SU-DHL-6 (cell line): ENCODE results near the gene LKAAEAR1.

ENCODE experiments used
- H2AFZ ChIP-seq: fragments of 200-600 bp; sonication (generic); 2 replicates; pipeline ENCODE4 v1.6.1; 2014; ENCODE audit warnings: low read depth, mild to moderate bottlenecking, moderate library complexity, mixed read lengths, antibody characterized with exemption, low read length; ENCODE audit not compliant: severe bottlenecking
- H3F3A ChIP-seq: fragments of 200-600 bp; shearing (Covaris generic); 2 replicates; pipeline ENCODE4 v1.6.0; 2016; ENCODE audit warnings: antibody characterized with exemption, mild to moderate bottlenecking; ENCODE audit not compliant: insufficient read depth
- H3K27ac ChIP-seq: fragments of 200-600 bp; sonication (generic); 2 replicates; pipeline ENCODE4 v1.5.1; 2016; ENCODE audit warnings: low read depth, mild to moderate bottlenecking, low read length, moderate library complexity, mixed read lengths
- H3K27me3 ChIP-seq: fragments of 200-600 bp; sonication (generic), shearing (Covaris generic); 2 replicates; pipeline ENCODE4 v1.6.0; 2014; ENCODE audit warnings: mild to moderate bottlenecking, low read length
- H3K36me3 ChIP-seq: fragments of 200-600 bp; sonication (generic); 2 replicates; pipeline ENCODE4 v1.6.1; 2014; ENCODE audit warnings: mild to moderate bottlenecking, low read length, mixed read lengths
- H3K4me2 ChIP-seq: fragments of 300-600, 200-600 bp; shearing (Covaris generic), sonication (generic); 2 replicates; pipeline ENCODE4 v1.6.0; 2014; ENCODE audit warnings: low read length, low read depth, mild to moderate bottlenecking; ENCODE audit not compliant: poor library complexity, severe bottlenecking
- H3K4me3 ChIP-seq: fragments of 200-600 bp; sonication (generic); 2 replicates; pipeline ENCODE4 v1.5.1; 2014; ENCODE audit warnings: antibody characterized with exemption, low read length, mild to moderate bottlenecking, mixed read lengths; ENCODE audit not compliant: insufficient read depth, poor library complexity, severe bottlenecking
- H3K79me2 ChIP-seq: fragments of 200-600 bp; sonication (generic); 2 replicates; pipeline ENCODE4 v1.6.1; 2014; ENCODE audit warnings: mild to moderate bottlenecking, low read length, moderate library complexity; ENCODE audit not compliant: insufficient read depth
- H3K9ac ChIP-seq: fragments of 200-600 bp; sonication (generic); 2 replicates; pipeline ENCODE4 v1.7.0; 2014; ENCODE audit warnings: mild to moderate bottlenecking, low read length
- H3K9me2 ChIP-seq: fragments of 200-600 bp; sonication (generic); replicated peaks from 2 replicates; pipeline ENCODE4 v1.6.1; 2014; ENCODE audit warnings: low read length; ENCODE audit not compliant: insufficient read depth
- H3K9me3 ChIP-seq: fragments of 200-600 bp; sonication (generic); 2 replicates; pipeline ENCODE4 v1.6.1; 2014; ENCODE audit warnings: low read length, mixed read lengths; ENCODE audit not compliant: insufficient read depth
- H4K20me1 ChIP-seq: fragments of 200-600 bp; sonication (generic); 2 replicates; pipeline ENCODE4 v1.6.1; 2014; ENCODE audit warnings: low read depth, mild to moderate bottlenecking, antibody characterized with exemption, low read length, moderate library complexity, mixed read lengths
- CTCF ChIP-seq: fragments of 200-600 bp; sonication (generic); IDR thresholded peaks from one replicate; pipeline ENCODE4 v1.5.1; 2017; ENCODE audit warnings: antibody characterized with exemption, mild to moderate bottlenecking, low read length, moderate library complexity; ENCODE audit not compliant: insufficient read depth, poor library complexity, severe bottlenecking
- EZH2phosphoT487 ChIP-seq: fragments of 200-600 bp; sonication (generic), shearing (Covaris generic); conservative IDR thresholded peaks from 2 replicates; pipeline ENCODE4 v1.6.1; 2018; ENCODE audit warnings: mild to moderate bottlenecking, antibody characterized with exemption, low read length, moderate library complexity, mixed read lengths

LKAAEAR1 gene

GRCh38 chr20:64092258-64093012, 8.2 kb upstream of the LKAAEAR1 start:
- Histone ChIP-seq H3K9ac (no peak overlapping the region), H3K27ac (no peak overlapping the region), H3K9me2 (no peaks in the 10 kb centered on the region), H3K36me3 (no peaks in the 10 kb centered on the region), H3K27me3 (no peaks in the 10 kb centered on the region), H3K4me2 (no peak overlapping the region), H3K9me3 (no peaks in the 10 kb centered on the region), H2AFZ (no peak overlapping the region), H3K4me3 (no peak overlapping the region), H3F3A (no peaks in the 10 kb centered on the region), H3K79me2 (no peaks in the 10 kb centered on the region), H4K20me1 (no peaks in the 10 kb centered on the region)
- TF ChIP-seq CTCF: no peak
- no peak for TF ChIP-seq EZH2phosphoT487

- H3K4me2 ChIP-seq: no peak overlapping the region
- H2AFZ ChIP-seq: no peak overlapping the region
- no peaks in the 10 kb centered on the region for H4K20me1 ChIP-seq
- no peak for TF ChIP-seq EZH2phosphoT487
- TF ChIP-seq CTCF: no peak
- H3K27ac ChIP-seq: no peak overlapping the region
- H3F3A ChIP-seq: no peaks in the 10 kb centered on the region
- no peak overlapping the region for H3K9ac ChIP-seq
- no peaks in the 10 kb centered on the region for H3K9me2 ChIP-seq
- H3K9me3 ChIP-seq: no peaks in the 10 kb centered on the region
- no peaks in the 10 kb centered on the region for H3K27me3 ChIP-seq
- H3K4me3 ChIP-seq: no peak overlapping the region
- no peaks in the 10 kb centered on the region for H3K79me2 ChIP-seq
- no peaks in the 10 kb centered on the region for H3K36me3 ChIP-seq
Observed at GRCh38 chr20:64091770-64092169, 7.6 kb upstream of the LKAAEAR1 start.

GRCh38 chr20:64091340-64091739, 7.1 kb upstream of the LKAAEAR1 start:
- H3K9me3 ChIP-seq: no peaks in the 10 kb centered on the region

More at GRCh38 chr20:64091340-64091739, 7.1 kb upstream of the LKAAEAR1 start:
- no peak overlapping the region for H3K9ac ChIP-seq
- no peak for TF ChIP-seq CTCF
- no peak for TF ChIP-seq EZH2phosphoT487
- H3K4me3 ChIP-seq: no peak overlapping the region
- no peaks in the 10 kb centered on the region for H3K27me3 ChIP-seq
- no peaks in the 10 kb centered on the region for H4K20me1 ChIP-seq
- H3K9me2 ChIP-seq: no peaks in the 10 kb centered on the region
- no peak overlapping the region for H2AFZ ChIP-seq
- H3K27ac ChIP-seq: no peak overlapping the region
- no peak overlapping the region for H3K4me2 ChIP-seq
- no peaks in the 10 kb centered on the region for H3K36me3 ChIP-seq
- no peaks in the 10 kb centered on the region for H3K79me2 ChIP-seq
- H3F3A ChIP-seq: no peaks in the 10 kb centered on the region
